Aorta (tissue), 5 donors: ENCODE measurements around the gene DNAI7. TPM values are rescaled to one million over a fixed set of nuclear protein-coding genes. Genes with fewer than 3 reads are reported as not detected.

Source experiments
- ATAC-seq: fragments of 200-7000 bp; cut with Tn5 transposase; one replicate; pipeline ENCODE4 v1.9.1; 2022; ENCODE audit warnings: moderate library complexity; ENCODE audit not compliant: low FRiP score
- DNase-seq, 2 donors: peaks; one replicate each; pipeline ENCODE4 v3.0.0-alpha.2; 2020
- H3K27ac ChIP-seq, 2 donors: one replicate each; pipeline ENCODE4 v1.5.1; 2013; ENCODE audit warnings: low read length in 2 of 2, mild to moderate bottlenecking in 2 of 2, moderate library complexity in 2 of 2, control low read depth in 1 of 2, inconsistent platforms in 1 of 2, low read depth in 1 of 2
- H3K27me3 ChIP-seq, 2 donors: one replicate each; pipeline ENCODE4 v1.6.1; 2013; ENCODE audit warnings: control low read depth in 1 of 2, low read length in 1 of 2, mild to moderate bottlenecking in 1 of 2, moderate library complexity in 1 of 2; ENCODE audit not compliant: insufficient read depth in 2 of 2, control insufficient read depth in 1 of 2
- H3K36me3 ChIP-seq, 2 donors: one replicate each; pipeline ENCODE4 v1.6.1; 2013; ENCODE audit warnings: control low read depth in 1 of 2, low read length in 1 of 2, mild to moderate bottlenecking in 1 of 2; ENCODE audit not compliant: insufficient read depth in 2 of 2, control insufficient read depth in 1 of 2
- H3K4me1 ChIP-seq, 2 donors: one replicate each; pipeline ENCODE4 v1.6.1; 2013; ENCODE audit warnings: low read length in 2 of 2, control low read depth in 1 of 2, mild to moderate bottlenecking in 1 of 2, moderate library complexity in 1 of 2; ENCODE audit not compliant: insufficient read depth in 2 of 2, control insufficient read depth in 1 of 2
- H3K4me3 ChIP-seq, 2 donors: one replicate each; pipeline ENCODE4 v1.5.1; 2013; ENCODE audit warnings: low read length in 2 of 2, control low read depth in 1 of 2, mild to moderate bottlenecking in 1 of 2
- H3K9me3 ChIP-seq: one replicate; pipeline ENCODE4 v1.6.1; 2013; ENCODE audit warnings: mild to moderate bottlenecking, low read length; ENCODE audit not compliant: control insufficient read depth
- WGBS, 2 donors: extraction: QIAGEN DNeasy Blood & Tissue Kit; methylation state at CpG; one replicate each; pipeline ENCODE4 v1.1.7; 2013; 5-methylcytosine and 5-hydroxymethylcytosine counted together
- intact Hi-C, 2 donors: fragments of 100-400 bp; cut with DNase I; formaldehyde crosslinking; loops; one replicate each; pipeline versions ENCODE4 v1.14.2 to v1.15.0; 2022
- polyA plus RNA-seq, 2 donors: library from polyadenylated mRNA; stranded (reverse); fragments of 200-250 nt; gene quantifications; one replicate each; pipeline ENCODE4 v1.2.3, GENCODE V29; 2013
- total RNA-seq, 2 donors: library from RNA; stranded (reverse); fragmentation: NEBNext Ultra II Directional; extraction: Animal tissue kit (Norgen Biotek cat#: 25700); gene quantifications; one replicate each; pipeline ENCODE4 v1.2.1, GENCODE V29; 2021
- donor health status: healthy with polysubstance abuse.
- donor health status: Bipolar disorder and iron deficiency.
- donor health status: DM: no; HTN: no; CAD: no.
- donor health status: DM: no; HTN: no; CAD: no.
- donor health status: DM: yes; HTN: yes; CAD: no.

Gene DNAI7
- total and polyA plus RNA-seq, 4 donors: 0.24 to 1.2 (median 0.64) TPM; not detected in 1

- intact Hi-C loops: no loop called here
Observed at GRCh38 chr12:25079393-25079792, 115.6 kb downstream of the DNAI7 start.

GRCh38 chr12:25074954-25075353 lies 120.0 kb downstream of the DNAI7 start:
- ATAC-seq: no peak
- intact Hi-C loops: no loop called here
- 54 to 57% methylated on average over 2 of the region's 2 CpGs for WGBS, 2 donors
- DNase-seq: no peak
- no peaks in the 10 kb centered on the region for H3K4me1 ChIP-seq
- H3K36me3 ChIP-seq: no peaks in the 10 kb centered on the region
- H3K27ac ChIP-seq: no peak overlapping the region
- no peak overlapping the region for H3K4me3 ChIP-seq
- H3K9me3 ChIP-seq: no peaks in the 10 kb centered on the region
- no peaks in the 10 kb centered on the region for H3K27me3 ChIP-seq

More at GRCh38 chr12:25079393-25079792, 115.6 kb downstream of the DNAI7 start:
- no peak for ATAC-seq
- Histone ChIP-seq H3K9me3 (no peaks in the 10 kb centered on the region), H3K4me1 (no peaks in the 10 kb centered on the region), H3K27ac (no peak overlapping the region), H3K4me3 (no peak overlapping the region), H3K36me3 (no peaks in the 10 kb centered on the region), H3K27me3 (no peaks in the 10 kb centered on the region)
- WGBS, 2 donors: 89 to 91% methylated on average over 5 of the region's 5 CpGs
- no peak for DNase-seq

GRCh38 chr12:25074113-25074512 lies 120.8 kb downstream of the DNAI7 start:
- no peak for ATAC-seq
- Histone ChIP-seq H3K9me3 (no peaks in the 10 kb centered on the region), H3K4me1 (no peaks in the 10 kb centered on the region), H3K27me3 (no peaks in the 10 kb centered on the region), H3K36me3 (no peaks in the 10 kb centered on the region), H3K4me3 (no peak overlapping the region), H3K27ac (no peak overlapping the region)
- WGBS, 2 donors: 57 to 66% methylated on average over 3 of the region's 3 CpGs
- intact Hi-C loops: no loop called here
- DNase-seq: no peak

GRCh38 chr12:25072906-25073650 lies 121.9 kb downstream of the DNAI7 start:
- Histone ChIP-seq H3K36me3 (no peaks in the 10 kb centered on the region), H3K4me1 (no peaks in the 10 kb centered on the region), H3K27me3 (no peaks in the 10 kb centered on the region), H3K4me3 (no peak overlapping the region), H3K27ac (no peak overlapping the region), H3K9me3 (no peaks in the 10 kb centered on the region)
- intact Hi-C loops: no loop called here
- no peak for ATAC-seq
- no peak for DNase-seq
- WGBS, 2 donors: 72 to 74% methylated on average over 4 of the region's 4 CpGs

GRCh38 chr12:25071366-25071765 lies 123.6 kb downstream of the DNAI7 start:
- DNase-seq (no peak), ATAC-seq (no peak)
- H3K36me3 ChIP-seq: no peaks in the 10 kb centered on the region
- no peaks in the 10 kb centered on the region for H3K4me1 ChIP-seq
- WGBS, 2 donors: 63 to 85% methylated on average over 1 of the region's 1 CpG
- H3K27me3 ChIP-seq: no peaks in the 10 kb centered on the region
- no peak overlapping the region for H3K4me3 ChIP-seq
- intact Hi-C loops: no loop called here
- H3K9me3 ChIP-seq: no peaks in the 10 kb centered on the region
- H3K27ac ChIP-seq: no peak overlapping the region

- Histone ChIP-seq H3K4me3 (no peak overlapping the region), H3K9me3 (no peaks in the 10 kb centered on the region), H3K27ac (no peak overlapping the region), H3K36me3 (no peaks in the 10 kb centered on the region), H3K4me1 (no peaks in the 10 kb centered on the region), H3K27me3 (no peaks in the 10 kb centered on the region)
- DNase-seq (no peak), ATAC-seq (no peak)
- WGBS, 2 donors: 68 to 69% methylated on average over 2 of the region's 2 CpGs
- intact Hi-C loops: no loop called here
Observed at GRCh38 chr12:25069224-25069623, 125.7 kb downstream of the DNAI7 start.

- H3K9me3 ChIP-seq: no peaks in the 10 kb centered on the region
- no peak overlapping the region for H3K4me3 ChIP-seq
- DNase-seq (no peak), ATAC-seq (no peak)
- intact Hi-C loops: no loop called here
- H3K27ac ChIP-seq: no peak overlapping the region
- 74 to 82% methylated on average over 2 of the region's 2 CpGs for WGBS, 2 donors
- H3K27me3 ChIP-seq: no peaks in the 10 kb centered on the region
- H3K36me3 ChIP-seq: no peaks in the 10 kb centered on the region
- no peaks in the 10 kb centered on the region for H3K4me1 ChIP-seq
Observed at GRCh38 chr12:25065035-25065434, 129.9 kb downstream of the DNAI7 start.

GRCh38 chr12:25063873-25064628 lies 130.9 kb downstream of the DNAI7 start:
- Histone ChIP-seq H3K4me3 (no peak overlapping the region), H3K36me3 (no peaks in the 10 kb centered on the region), H3K9me3 (no peaks in the 10 kb centered on the region), H3K27me3 (no peaks in the 10 kb centered on the region), H3K4me1 (no peaks in the 10 kb centered on the region), H3K27ac (no peak overlapping the region)
- intact Hi-C loops: no loop called here
- 58 to 63% methylated on average over 5 of the region's 5 CpGs for WGBS, 2 donors
- ATAC-seq (no peak), DNase-seq (no peak)

- no peak overlapping the region for H3K4me3 ChIP-seq
- no peaks in the 10 kb centered on the region for H3K36me3 ChIP-seq
- no peaks in the 10 kb centered on the region for H3K4me1 ChIP-seq
- no peaks in the 10 kb centered on the region for H3K27me3 ChIP-seq
- no peak overlapping the region for H3K27ac ChIP-seq
- DNase-seq (no peak), ATAC-seq (no peak)
- no peaks in the 10 kb centered on the region for H3K9me3 ChIP-seq
- intact Hi-C loops: no loop called here
Observed at GRCh38 chr12:25058658-25059058, 136.3 kb downstream of the DNAI7 start.
